Measurements from ENCODE around the gene NEK9.

NEK9 gene

GRCh38 chr14:75158843-75159614, 32.2 kb upstream of the NEK9 start:
- Histone ChIP-seq H3K36me3 (ENCODE audit: control insufficient read depth in 1 of 2, insufficient read depth in 2 of 2, low read depth in 1 of 2, low read length in 2 of 2) (peaks cover 3 to 9% of the 10 kb centered on the region in 2 experiments), H3K9ac (ENCODE audit: low read length) (no peak overlapping the region), H4K8ac (ENCODE audit: low read length) (no peak overlapping the region), H3K79me1 (replicated peaks; ENCODE audit: low read length, poor library complexity, severe bottlenecking) (peaks cover 10% of the 10 kb centered on the region), H3K14ac (ENCODE audit: low read length in 2 of 2) (no peak overlapping the region), H2AFZ (ENCODE audit: low read depth, low read length) (no peak overlapping the region), H2BK15ac (ENCODE audit: low read depth, poor library complexity, severe bottlenecking) (no peak overlapping the region), H2AK5ac (ENCODE audit: low read length, severe bottlenecking) (no peak overlapping the region), H3K27ac (ENCODE audit: low read length, poor library complexity, severe bottlenecking) (no peak overlapping the region), H3K9me3 (ENCODE audit: control insufficient read depth, low read length) (no peaks in the 10 kb centered on the region), H3K4ac (ENCODE audit: low read depth in 1 of 2, low read length in 2 of 2) (no peak overlapping the region), H3K18ac (ENCODE audit: low read depth in 1 of 2, low read length in 2 of 2) (no peak overlapping the region), H3K4me1 (ENCODE audit: control insufficient read depth, insufficient read depth, low read depth, low read length) (no peaks in the 10 kb centered on the region), H3K27me3 (ENCODE audit: control insufficient read depth in 1 of 2, insufficient read depth in 1 of 2, low read length in 2 of 2) (no peaks in the 10 kb centered on the region), H4K91ac (ENCODE audit: low read length) (no peak overlapping the region), H2BK5ac (ENCODE audit: low read depth, low read length, poor library complexity, severe bottlenecking) (no peak overlapping the region), H3K23ac (ENCODE audit: low read length in 2 of 2) (no peak overlapping the region), H2BK12ac (ENCODE audit: low read length in 2 of 2) (no peak overlapping the region), H3K4me2 (ENCODE audit: low read length, poor library complexity, severe bottlenecking) (no peak overlapping the region), H2BK120ac (ENCODE audit: low read depth, low read length) (no peak overlapping the region), H3K4me3 (ENCODE audit: insufficient read depth in 1 of 2, low read depth in 1 of 2, low read length in 2 of 2) (no peak overlapping the region)
- DNase-seq = no peak
- 100% methylated on average over 3 of the region's 6 CpGs for WGBS

- Histone ChIP-seq H3K36me3 (ENCODE audit: control insufficient read depth in 1 of 2, insufficient read depth in 2 of 2, low read depth in 1 of 2, low read length in 2 of 2) (peaks cover 3 to 4% of the 10 kb centered on the region in 2 experiments), H3K18ac (ENCODE audit: low read depth in 1 of 2, low read length in 2 of 2) (no peak overlapping the region), H3K14ac (ENCODE audit: low read length in 2 of 2) (no peak overlapping the region), H3K9ac (ENCODE audit: low read length) (no peak overlapping the region), H2BK15ac (ENCODE audit: low read depth, poor library complexity, severe bottlenecking) (no peak overlapping the region), H3K4me2 (ENCODE audit: low read length, poor library complexity, severe bottlenecking) (no peak overlapping the region), H4K91ac (ENCODE audit: low read length) (no peak overlapping the region), H2AK5ac (ENCODE audit: low read length, severe bottlenecking) (no peak overlapping the region), H3K4me1 (ENCODE audit: control insufficient read depth, insufficient read depth, low read depth, low read length) (no peaks in the 10 kb centered on the region), H2AFZ (ENCODE audit: low read depth, low read length) (no peak overlapping the region), H3K23ac (ENCODE audit: low read length in 2 of 2) (no peak overlapping the region), H3K27ac (ENCODE audit: low read length, poor library complexity, severe bottlenecking) (no peak overlapping the region), H3K9me3 (ENCODE audit: control insufficient read depth, low read length) (no peaks in the 10 kb centered on the region), H2BK5ac (ENCODE audit: low read depth, low read length, poor library complexity, severe bottlenecking) (no peak overlapping the region), H2BK120ac (ENCODE audit: low read depth, low read length) (no peak overlapping the region), H3K79me1 (replicated peaks; ENCODE audit: low read length, poor library complexity, severe bottlenecking) (peaks cover 6% of the 10 kb centered on the region), H3K4ac (ENCODE audit: low read depth in 1 of 2, low read length in 2 of 2) (no peak overlapping the region), H3K27me3 (ENCODE audit: control insufficient read depth in 1 of 2, insufficient read depth in 1 of 2, low read length in 2 of 2) (no peaks in the 10 kb centered on the region), H4K8ac (ENCODE audit: low read length) (no peak overlapping the region), H3K4me3 (ENCODE audit: insufficient read depth in 1 of 2, low read depth in 1 of 2, low read length in 2 of 2) (no peak overlapping the region), H2BK12ac (ENCODE audit: low read length in 2 of 2) (no peak overlapping the region)
- WGBS = no CpG with 5 or more reads among the region's 3 CpGs
- DNase-seq = no peak
Observed at GRCh38 chr14:75156901-75157300, 30.1 kb upstream of the NEK9 start.

DNA sequence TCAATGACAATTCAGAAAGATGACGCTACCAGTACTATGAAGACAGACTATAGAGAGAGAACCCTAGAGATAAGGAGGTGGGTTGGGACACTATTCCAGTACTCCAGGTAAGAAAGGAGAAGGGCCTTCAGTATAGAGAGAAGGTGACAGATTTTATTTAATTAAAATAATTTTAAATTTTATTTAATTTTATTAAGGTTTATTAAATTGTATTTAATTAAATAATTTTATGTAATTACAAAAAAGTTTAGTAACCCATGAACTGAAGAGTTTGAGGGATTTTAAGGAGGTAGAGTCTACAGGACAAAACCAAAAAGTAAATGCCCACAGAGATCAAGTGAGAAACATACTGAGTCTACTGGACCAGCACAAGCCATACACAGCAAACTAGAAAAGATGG, 29.3 kb upstream of the NEK9 start:
- H3K4me2 ChIP-seq (ENCODE audit: low read length, poor library complexity, severe bottlenecking) = no peak overlapping the region
- H3K4me1 ChIP-seq (ENCODE audit: control insufficient read depth, insufficient read depth, low read depth, low read length) = no peaks in the 10 kb centered on the region
- H3K4me3 ChIP-seq (ENCODE audit: insufficient read depth in 1 of 2, low read depth in 1 of 2, low read length in 2 of 2) = no peak overlapping the region
- no peak overlapping the region for H2AFZ ChIP-seq (ENCODE audit: low read depth, low read length)
- H2BK5ac ChIP-seq (ENCODE audit: low read depth, low read length, poor library complexity, severe bottlenecking) = no peak overlapping the region
- peaks cover 3 to 12% of the 10 kb centered on the region in 2 experiments for H3K36me3 ChIP-seq (ENCODE audit: control insufficient read depth in 1 of 2, insufficient read depth in 2 of 2, low read depth in 1 of 2, low read length in 2 of 2)
- no peaks in the 10 kb centered on the region for H3K27me3 ChIP-seq (ENCODE audit: control insufficient read depth in 1 of 2, insufficient read depth in 1 of 2, low read length in 2 of 2)
- no peak overlapping the region for H2AK5ac ChIP-seq (ENCODE audit: low read length, severe bottlenecking)
- H3K9ac ChIP-seq (ENCODE audit: low read length) = no peak overlapping the region
- H3K18ac ChIP-seq (ENCODE audit: low read depth in 1 of 2, low read length in 2 of 2) = no peak overlapping the region
- no peaks in the 10 kb centered on the region for H3K9me3 ChIP-seq (ENCODE audit: control insufficient read depth, low read length)
- H3K4ac ChIP-seq (ENCODE audit: low read depth in 1 of 2, low read length in 2 of 2) = no peak overlapping the region
- no peak overlapping the region for H3K14ac ChIP-seq (ENCODE audit: low read length in 2 of 2)
- 100% methylated on average over 1 of the region's 1 CpG for WGBS
- no peak for DNase-seq
- no peak overlapping the region for H2BK120ac ChIP-seq (ENCODE audit: low read depth, low read length)
- H3K23ac ChIP-seq (ENCODE audit: low read length in 2 of 2) = no peak overlapping the region
- H2BK15ac ChIP-seq (ENCODE audit: low read depth, poor library complexity, severe bottlenecking) = no peak overlapping the region
- no peak overlapping the region for H2BK12ac ChIP-seq (ENCODE audit: low read length in 2 of 2)
- H3K27ac ChIP-seq (ENCODE audit: low read length, poor library complexity, severe bottlenecking) = no peak overlapping the region
- H4K8ac ChIP-seq (ENCODE audit: low read length) = no peak overlapping the region
- no peak overlapping the region for H4K91ac ChIP-seq (ENCODE audit: low read length)
- peaks cover 5% of the 10 kb centered on the region for H3K79me1 ChIP-seq (replicated peaks; ENCODE audit: low read length, poor library complexity, severe bottlenecking)

- Histone ChIP-seq H4K8ac (ENCODE audit: low read length) (no peak overlapping the region), H2AFZ (ENCODE audit: low read depth, low read length) (no peak overlapping the region), H3K4me3 (ENCODE audit: insufficient read depth in 1 of 2, low read depth in 1 of 2, low read length in 2 of 2) (no peak overlapping the region), H3K18ac (ENCODE audit: low read depth in 1 of 2, low read length in 2 of 2) (no peak overlapping the region), H3K27me3 (ENCODE audit: control insufficient read depth in 1 of 2, insufficient read depth in 1 of 2, low read length in 2 of 2) (no peaks in the 10 kb centered on the region), H2BK5ac (ENCODE audit: low read depth, low read length, poor library complexity, severe bottlenecking) (no peak overlapping the region), H2BK12ac (ENCODE audit: low read length in 2 of 2) (no peak overlapping the region), H2AK5ac (ENCODE audit: low read length, severe bottlenecking) (no peak overlapping the region), H3K9ac (ENCODE audit: low read length) (no peak overlapping the region), H3K9me3 (ENCODE audit: control insufficient read depth, low read length) (no peaks in the 10 kb centered on the region), H2BK120ac (ENCODE audit: low read depth, low read length) (no peak overlapping the region), H3K23ac (ENCODE audit: low read length in 2 of 2) (no peak overlapping the region), H3K14ac (ENCODE audit: low read length in 2 of 2) (no peak overlapping the region), H3K4me2 (ENCODE audit: low read length, poor library complexity, severe bottlenecking) (no peak overlapping the region), H2BK15ac (ENCODE audit: low read depth, poor library complexity, severe bottlenecking) (no peak overlapping the region), H3K36me3 (ENCODE audit: control insufficient read depth in 1 of 2, insufficient read depth in 2 of 2, low read depth in 1 of 2, low read length in 2 of 2) (peaks cover 3 to 19% of the 10 kb centered on the region in 2 experiments), H4K91ac (ENCODE audit: low read length) (no peak overlapping the region), H3K4me1 (ENCODE audit: control insufficient read depth, insufficient read depth, low read depth, low read length) (no peaks in the 10 kb centered on the region), H3K79me1 (replicated peaks; ENCODE audit: low read length, poor library complexity, severe bottlenecking) (peaks cover 6% of the 10 kb centered on the region), H3K4ac (ENCODE audit: low read depth in 1 of 2, low read length in 2 of 2) (no peak overlapping the region), H3K27ac (ENCODE audit: low read length, poor library complexity, severe bottlenecking) (no peak overlapping the region)
- no peak for DNase-seq
- WGBS = 100% methylated on average over 3 of the region's 3 CpGs
Observed at GRCh38 chr14:75155169-75155568, 28.3 kb upstream of the NEK9 start.
